HepG2 (cell line): ENCODE results near the gene EXTL2. TPM values are rescaled to one million over a fixed set of nuclear protein-coding genes. Genes with fewer than 3 reads are reported as not detected.

Experiments used
- ATAC-seq: fragments of 200-7000 bp; cut with Tn5 transposase; 3 replicates; pipeline ENCODE4 v1.9.1; 2020; ENCODE audit warnings: mild to moderate bottlenecking, moderate library complexity
- BruUV-seq: library from RNA; stranded (reverse); fragments of 400-500 nt; replicated peaks from 2 replicates; lab custom pipeline; 2021; lab: Mats Ljungman, UMichigan
- CTCF ChIA-PET: fragments of 300-600 bp; formaldehyde crosslinking; extraction: SDS; loops from one replicate; lab custom pipeline; 2021; ENCODE audit warnings: low total read pairs, inconsistent platforms, low intra/inter-chr PET ratio; lab: Yijun Ruan, JAX
- POLR2A ChIA-PET: fragments of 350-600 bp; sonication (Branson Sonifier 250); formaldehyde crosslinking; loops from one replicate; lab custom pipeline; 2020; ENCODE audit warnings: antibody characterized with exemption, inconsistent platforms; lab: Yijun Ruan, JAX
- DNase-seq: peaks from one replicate; pipeline ENCODE4 v3.0.0-alpha.2; 2015; ENCODE audit warnings: low spot score
- FAIRE-seq: peaks from 3 replicates; lab custom pipeline; 2011; peaks lifted over from hg19 to GRCh38; lab: Jason Lieb, UNC
- H2AFZ ChIP-seq: one replicate; pipeline ENCODE4 v1.6.1; 2011; ENCODE audit warnings: low read length, inconsistent platforms
- H3K27ac ChIP-seq: fragments of 300-600 bp; 3 replicates; pipeline ENCODE4 v1.8.0; 2011; ENCODE audit warnings: mixed run types, mild to moderate bottlenecking, mixed read lengths, low read length, inconsistent platforms; ENCODE audit not compliant: insufficient read depth; ENCODE audit errors: extremely low read length
- H3K27me3 ChIP-seq, 2 experiments: fragments of 200-600 bp in 1 of 2; 2 replicates in 1 of 2; 3 replicates in 1 of 2; pipeline versions ENCODE4 v1.6.0 to v1.8.0; 2011; ENCODE audit warnings: low read length in 2 of 2, mild to moderate bottlenecking in 2 of 2, moderate library complexity in 2 of 2, inconsistent platforms in 1 of 2; ENCODE audit not compliant: insufficient read depth in 2 of 2, control insufficient read depth in 1 of 2
- H3K36me3 ChIP-seq, 2 experiments: fragments of 200-600 bp in 1 of 2; replicated peaks in 1 of 2; 2 replicates in 1 of 2; 3 replicates in 1 of 2; pipeline versions ENCODE4 v1.5.1 to v1.8.0; 2011; ENCODE audit warnings: low read length in 2 of 2, inconsistent platforms in 1 of 2; ENCODE audit not compliant: insufficient read depth in 2 of 2, control insufficient read depth in 1 of 2
- H3K4me1 ChIP-seq: 2 replicates; pipeline ENCODE4 v1.5.1; 2012; ENCODE audit warnings: low read length, inconsistent platforms; ENCODE audit not compliant: insufficient read depth
- H3K4me2 ChIP-seq: 2 replicates; pipeline ENCODE4 v1.6.0; 2011; ENCODE audit warnings: low read depth, low read length, inconsistent platforms
- H3K4me3 ChIP-seq, 3 experiments: fragments of 200-600 bp in 1 of 3; sonication (generic), shearing (Covaris generic) in 1 of 3; replicated peaks in 1 of 3; 2 replicates each; pipeline ENCODE4 v1.5.1; 2011 to 2016; ENCODE audit warnings: low read length in 3 of 3, inconsistent platforms in 2 of 3, low read depth in 2 of 3, mild to moderate bottlenecking in 2 of 3, control low read depth in 1 of 3, mixed read lengths in 1 of 3; ENCODE audit not compliant: insufficient read depth in 1 of 3
- H3K79me2 ChIP-seq: one replicate; pipeline ENCODE4 v1.6.1; 2011; ENCODE audit warnings: low read length, inconsistent platforms; ENCODE audit not compliant: insufficient read depth
- H3K9ac ChIP-seq: 2 replicates; pipeline ENCODE4 v1.6.0; 2011; ENCODE audit warnings: mild to moderate bottlenecking, low read depth, low read length, inconsistent platforms; ENCODE audit not compliant: insufficient read depth
- H3K9me3 ChIP-seq: 2 replicates; pipeline ENCODE4 v1.5.1; 2012; ENCODE audit warnings: mild to moderate bottlenecking, low read length
- H4K20me1 ChIP-seq: 2 replicates; pipeline ENCODE4 v1.6.0; 2011; ENCODE audit warnings: inconsistent platforms, mild to moderate bottlenecking, low read length, moderate library complexity; ENCODE audit not compliant: insufficient read depth
- ERF ChIP-seq: IDR thresholded peaks from 2 replicates; pipeline ENCODE4 v1.6.1; 2018; ENCODE audit warnings: missing biosample characterization, missing genetic modification reagents
- KDM6A ChIP-seq: IDR thresholded peaks from 2 replicates; pipeline ENCODE4 v1.6.1; 2016; ENCODE audit warnings: low read depth
- SNAPC2 ChIP-seq: sonication (generic); formaldehyde crosslinking; IDR thresholded peaks from 2 replicates; pipeline ENCODE4 v1.8.1; 2022; ENCODE audit warnings: mild to moderate bottlenecking, missing genetic modification reagents
- THAP8 ChIP-seq: sonication (generic); formaldehyde crosslinking; IDR thresholded peaks from 2 replicates; pipeline ENCODE4 v1.5.1; 2020; ENCODE audit warnings: missing genetic modification reagents, mild to moderate bottlenecking, borderline replicate concordance
- THRA ChIP-seq: sonication (generic); formaldehyde crosslinking; IDR thresholded peaks from 2 replicates; pipeline ENCODE4 v1.4.0; 2020; ENCODE audit warnings: missing genetic modification reagents, borderline replicate concordance
- ZNF703 ChIP-seq: sonication (generic); formaldehyde crosslinking; IDR thresholded peaks from 2 replicates; pipeline ENCODE4 v1.5.1; 2020; ENCODE audit warnings: missing genetic modification reagents, mild to moderate bottlenecking, moderate library complexity, borderline replicate concordance
- ZNF850 ChIP-seq: sonication (generic); formaldehyde crosslinking; conservative IDR thresholded peaks from 2 replicates; pipeline ENCODE4 v1.9.0; 2021; ENCODE audit warnings: mild to moderate bottlenecking, missing genetic modification reagents
- ZUFSP ChIP-seq: sonication (generic); formaldehyde crosslinking; IDR thresholded peaks from 2 replicates; pipeline ENCODE4 v1.9.0; 2021; ENCODE audit warnings: missing genetic modification reagents, mild to moderate bottlenecking, borderline replicate concordance
- WGBS: methylation state at CpG from one replicate; pipeline ENCODE4 v1.1.6; 2017; ENCODE audit warnings: low lambda C conversion rate; 5-methylcytosine and 5-hydroxymethylcytosine counted together
- in situ Hi-C: cut with HindIII; loops from 2 replicates; pipeline ENCODE4 v1.10.0; 2017; ENCODE audit warnings: low pct_unique_long_range_greater_than_20kb; ENCODE audit not compliant: extremely low pct_ligation_motif_present
- intact Hi-C: fragments of 100-400 bp; cut with micrococcal nuclease; formaldehyde crosslinking; loops from one replicate; pipeline ENCODE4 v1.10.0; 2022; ENCODE audit not compliant: unreplicated experiment
- polyA plus RNA-seq, 8 experiments: library from polyadenylated mRNA; depleted of rRNA in 3 of 8; stranded (reverse) in 7 of 8; unstranded in 1 of 8; fragments of >200 nt; fragmentation: Illumina TruSeq in 4 of 8; extraction: Trizol in 4 of 8; gene quantifications; 2 replicates each; pipeline versions ENCODE4 v1.2.1 to v1.2.3, GENCODE V29; 2011 to 2016; ENCODE audit warnings: low read depth in 4 of 8, missing spikeins in 1 of 8, mixed read lengths in 1 of 8; ENCODE audit not compliant: insufficient read depth in 1 of 8
- total RNA-seq, 5 experiments: library from RNA; depleted of rRNA; stranded (reverse); fragments of >200 nt; fragmentation: Illumina TruSeq; extraction: Trizol; gene quantifications; 2 replicates each; pipeline ENCODE4 v1.2.3, GENCODE V29; 2016; ENCODE audit warnings: low read depth in 1 of 5
- TF ChIP-seq, protein P1 (sequence below): sonication (generic); formaldehyde crosslinking; IDR thresholded peaks from 2 replicates; pipeline ENCODE4 v1.5.0; 2020; ENCODE audit warnings: missing genetic modification reagents

The EXTL2 gene
- total and polyA plus RNA-seq, 2 of the 13 experiments (the other 11 are each of a cell fraction or from before 2014, with no cell fraction given), result 22.0 to 23.5 TPM

DNA sequence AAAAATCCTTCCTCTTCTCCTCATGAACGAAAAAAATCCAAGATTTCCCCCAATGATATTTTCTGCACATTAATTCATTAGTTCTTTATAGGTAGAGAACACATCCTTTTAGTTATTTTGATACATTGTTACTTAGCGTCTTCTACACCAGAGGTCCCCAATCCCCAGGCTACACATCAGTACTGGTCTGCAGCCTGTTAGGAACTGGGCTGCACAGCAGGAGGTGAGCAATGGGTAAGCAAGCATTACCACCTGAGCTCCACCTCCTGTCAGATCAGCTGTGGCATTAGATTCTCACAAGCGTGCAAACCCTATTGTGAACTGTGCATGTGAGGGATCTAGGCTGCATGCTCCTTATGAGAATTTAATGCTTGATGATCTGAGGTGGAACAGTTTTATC is 13.0 kb downstream of the EXTL2 start:
- no peaks in the 10 kb centered on the region for H3K79me2 ChIP-seq
- peaks cover 17% of the 10 kb centered on the region for H3K4me1 ChIP-seq
- no peak overlapping the region for H3K4me3 ChIP-seq
- in situ Hi-C loops (no loop called here), intact Hi-C loops (no loop called here)
- WGBS, result 86% methylated on average over 3 of the region's 3 CpGs
- no peak for DNase-seq
- no TSS peak for BruUV-seq
- no peak overlapping the region for H2AFZ ChIP-seq
- ChIA-PET CTCF (no interaction called here), POLR2A (no interaction called here)
- no peaks in the 10 kb centered on the region for H4K20me1 ChIP-seq
- TF ChIP-seq ZNF703 (no peak), KDM6A (CRISPR knock-in tag) (no peak), SNAPC2 (no peak), THRA (CRISPR knock-in tag) (no peak), ERF (CRISPR knock-in tag) (no peak), THAP8 (no peak), ZUFSP (CRISPR knock-in tag) (no peak), ZNF850 (CRISPR knock-in tag) (no peak)
- TF ChIP-seq, protein P1, sequence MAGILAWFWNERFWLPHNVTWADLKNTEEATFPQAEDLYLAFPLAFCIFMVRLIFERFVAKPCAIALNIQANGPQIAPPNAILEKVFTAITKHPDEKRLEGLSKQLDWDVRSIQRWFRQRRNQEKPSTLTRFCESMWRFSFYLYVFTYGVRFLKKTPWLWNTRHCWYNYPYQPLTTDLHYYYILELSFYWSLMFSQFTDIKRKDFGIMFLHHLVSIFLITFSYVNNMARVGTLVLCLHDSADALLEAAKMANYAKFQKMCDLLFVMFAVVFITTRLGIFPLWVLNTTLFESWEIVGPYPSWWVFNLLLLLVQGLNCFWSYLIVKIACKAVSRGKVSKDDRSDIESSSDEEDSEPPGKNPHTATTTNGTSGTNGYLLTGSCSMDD (CRISPR knock-in tag), result no peak
- H3K9me3 ChIP-seq, result no peaks in the 10 kb centered on the region
- peaks cover 0 to 7% of the 10 kb centered on the region in 2 experiments; a peak in 3 of 5 replicates for H3K36me3 ChIP-seq
- no peak overlapping the region for H3K4me2 ChIP-seq
- no peak for FAIRE-seq
- no peaks in the 10 kb centered on the region for H3K27me3 ChIP-seq
- no peak for ATAC-seq
- no peak overlapping the region for H3K9ac ChIP-seq
- no peak overlapping the region for H3K27ac ChIP-seq
